ENCODE data around the gene ADORA1.

Gene ADORA1

DNA sequence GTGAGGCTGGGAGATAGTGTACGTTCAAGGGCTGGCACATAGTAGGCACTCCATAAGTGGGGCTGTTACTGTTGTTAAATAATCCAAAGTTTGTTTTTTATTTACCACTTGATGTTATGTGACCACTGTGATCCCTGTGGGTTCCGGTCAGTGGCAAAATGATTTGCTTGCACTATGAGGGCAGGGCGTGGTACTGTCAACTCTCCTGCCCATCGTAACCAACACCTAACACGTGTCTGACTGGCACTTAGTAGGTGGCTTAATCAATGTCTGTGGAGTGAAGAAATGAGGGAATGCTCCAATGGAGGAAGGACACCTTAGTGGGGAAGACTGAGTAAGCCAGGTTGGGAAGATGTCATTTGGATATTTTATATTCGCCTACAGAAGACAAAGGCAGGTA lies 14.6 kb downstream of the ADORA1 start:
- no peak overlapping the region for H3K4me3 ChIP-seq (ENCODE audit: low read depth, low read length)
- DNase-seq (ENCODE audit: low read depth, low spot score): no peak
- in situ Hi-C loops (cut with HindIII; ENCODE audit: low sequenced_read_pairs): no loop called here

DNA sequence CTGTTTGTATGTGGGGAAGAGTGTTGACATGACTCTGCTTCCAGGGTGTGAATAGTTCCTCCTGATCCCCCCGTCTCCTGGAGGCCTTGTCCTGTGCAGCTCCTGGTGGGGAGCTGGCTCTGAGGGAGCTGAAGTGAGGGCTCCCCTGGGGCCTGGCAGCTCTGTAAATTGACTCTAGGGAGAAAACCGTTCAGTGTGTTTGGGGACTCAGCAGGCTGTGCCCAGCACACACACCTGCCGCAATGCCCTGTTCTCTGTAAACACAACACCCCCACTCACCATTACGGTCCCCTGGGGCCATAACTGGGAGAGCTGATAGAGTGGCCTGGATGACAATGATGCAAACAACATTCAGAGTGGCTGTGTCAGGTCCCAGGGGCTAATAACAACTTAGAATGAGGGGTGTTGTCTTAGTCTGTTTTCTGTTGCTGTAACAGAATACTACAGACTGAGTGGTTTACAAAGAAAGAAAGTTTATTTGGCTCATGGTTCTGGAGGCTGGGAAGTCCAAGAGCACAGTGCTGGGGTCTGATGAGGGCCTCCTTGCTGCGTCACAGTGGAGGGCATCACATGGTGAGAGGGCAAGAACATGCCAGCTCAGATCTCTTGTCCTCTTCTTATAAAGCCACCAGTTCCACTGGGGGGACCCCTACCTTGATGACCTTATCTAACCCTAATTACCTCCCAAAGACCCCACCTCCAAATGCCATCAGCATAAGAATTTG lies 15.3 kb downstream of the ADORA1 start:
- in situ Hi-C loops (cut with HindIII; ENCODE audit: low sequenced_read_pairs): no loop called here
- no peak overlapping the region for H3K4me3 ChIP-seq (ENCODE audit: low read depth, low read length)
- no peak for DNase-seq (ENCODE audit: low read depth, low spot score)
- TF ChIP-seq CTCF (IDR thresholded peaks at IDR 0.05; ENCODE audit: low read depth, low read length): no peak

More for the DNA sequence above, 14.6 kb downstream of the ADORA1 start:
- TF ChIP-seq CTCF (IDR thresholded peaks at IDR 0.05; ENCODE audit: low read depth, low read length): no peak

- in situ Hi-C loops (cut with HindIII; ENCODE audit: low sequenced_read_pairs): no loop called here
- H3K4me3 ChIP-seq (ENCODE audit: low read depth, low read length): no peak overlapping the region
- no peak for TF ChIP-seq CTCF (IDR thresholded peaks at IDR 0.05; ENCODE audit: low read depth, low read length)
- DNase-seq (ENCODE audit: low read depth, low spot score): no peak
These were observed 16.1 kb downstream of the ADORA1 start for GRCh38 chr1:203143641-203144040.

DNA sequence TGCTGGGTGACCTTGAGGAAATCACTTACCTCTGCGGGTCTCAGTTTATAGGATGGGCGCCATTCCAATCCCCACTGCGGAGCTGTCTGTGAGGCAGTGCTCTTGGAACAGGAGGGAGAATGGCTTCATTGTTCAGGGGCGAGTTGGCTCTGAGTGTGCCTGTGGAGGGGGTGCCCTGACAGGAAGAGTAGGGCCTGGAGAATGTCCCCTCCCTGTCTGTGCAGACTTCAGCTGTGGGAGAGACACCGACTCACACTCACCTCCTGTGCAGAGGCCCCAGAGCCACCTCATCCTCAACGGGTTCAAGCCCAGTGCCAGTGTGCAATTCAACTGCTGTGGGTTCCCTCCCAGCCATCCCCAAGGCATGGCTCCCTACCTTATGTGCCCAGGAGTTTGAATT lies 17.1 kb downstream of the ADORA1 start:
- no peak overlapping the region for H3K4me3 ChIP-seq (ENCODE audit: low read depth, low read length)
- DNase-seq (ENCODE audit: low read depth, low spot score): no peak
- in situ Hi-C loops (cut with HindIII; ENCODE audit: low sequenced_read_pairs): no loop called here
- no peak for TF ChIP-seq CTCF (IDR thresholded peaks at IDR 0.05; ENCODE audit: low read depth, low read length)

DNA sequence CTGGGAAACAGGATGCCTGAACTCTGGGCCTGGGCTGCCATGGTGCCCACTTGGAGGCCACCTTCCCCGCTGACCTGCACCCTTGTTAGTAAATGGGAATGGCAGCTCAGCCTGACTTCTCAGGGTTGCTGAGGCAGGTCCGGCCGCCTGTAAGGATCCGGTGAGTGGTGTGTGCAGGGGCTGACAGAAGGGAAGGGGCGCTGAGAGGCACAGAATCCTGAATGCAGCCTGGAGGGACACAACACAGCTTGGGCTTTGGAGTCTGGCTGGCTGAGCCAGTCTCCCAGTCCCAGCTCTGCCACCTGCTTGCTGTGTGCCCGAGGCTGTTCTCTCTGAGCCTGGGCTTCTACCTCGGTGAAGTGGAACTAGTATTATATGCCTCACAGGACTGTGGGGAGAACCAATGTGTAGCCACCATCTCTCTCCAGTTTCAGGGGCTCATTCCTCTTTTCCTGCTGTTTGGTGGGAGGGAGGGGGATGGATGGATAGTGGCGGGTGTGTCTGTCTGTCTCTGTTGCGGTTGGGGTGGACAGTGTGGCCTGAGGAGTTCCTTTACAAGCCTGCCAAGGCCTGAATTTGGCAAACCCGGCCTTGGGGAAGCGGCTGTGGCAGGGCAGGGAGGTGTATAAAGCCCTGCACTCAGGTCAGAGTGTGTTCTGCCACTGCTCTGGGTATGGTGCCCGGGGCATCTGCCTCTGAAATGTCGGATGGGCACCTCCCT lies 18.0 kb downstream of the ADORA1 start:
- DNase-seq (ENCODE audit: low read depth, low spot score): no peak

DNA sequence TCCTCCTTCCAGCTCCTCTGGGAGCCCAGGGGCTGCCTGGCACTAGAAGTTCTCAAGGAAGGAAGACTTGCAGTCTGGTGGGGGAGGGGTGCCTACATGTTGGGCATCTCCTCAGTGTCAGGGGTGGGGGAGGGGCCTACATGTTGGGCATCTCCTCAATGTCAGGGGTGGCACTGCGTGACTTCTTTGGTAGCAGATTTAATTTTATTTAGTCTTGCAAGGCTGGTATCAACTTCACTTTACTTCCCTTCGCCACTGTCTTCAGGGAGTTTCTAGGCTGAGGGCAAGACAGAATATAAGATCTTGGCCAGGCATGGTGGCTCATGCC lies 18.5 kb downstream of the ADORA1 start:
- DNase-seq (ENCODE audit: low read depth, low spot score): no peak
- no peak overlapping the region for H3K4me3 ChIP-seq (ENCODE audit: low read depth, low read length)
- in situ Hi-C loops (cut with HindIII; ENCODE audit: low sequenced_read_pairs): no loop called here
- no peak for TF ChIP-seq CTCF (IDR thresholded peaks at IDR 0.05; ENCODE audit: low read depth, low read length)

More for the DNA sequence above, 18.0 kb downstream of the ADORA1 start:
- H3K4me3 ChIP-seq (ENCODE audit: low read depth, low read length): no peak overlapping the region
- no peak for TF ChIP-seq CTCF (IDR thresholded peaks at IDR 0.05; ENCODE audit: low read depth, low read length)
- in situ Hi-C loops (cut with HindIII; ENCODE audit: low sequenced_read_pairs): no loop called here

All from astrocyte of the spinal cord (primary cell).